K562 (cell line): Measurements from ENCODE around the gene MBD3. TPM values are rescaled to one million over a fixed set of nuclear protein-coding genes. Genes with fewer than 3 reads are reported as not detected.

ENCODE experiments used
- DACH1 ChIP-seq: fragments of 450-650 bp; IDR thresholded peaks from 2 replicates; pipeline ENCODE4 v1.6.1; 2018; ENCODE audit not compliant: partially characterized antibody
- FIP1L1 ChIP-seq: fragments of 200-400 bp; formaldehyde crosslinking; IDR thresholded peaks from 2 replicates; pipeline ENCODE4 v1.6.1; 2018; ENCODE audit warnings: mild to moderate bottlenecking, low read depth, low read length; ENCODE audit not compliant: poor library complexity, severe bottlenecking
- MBD2 ChIP-seq: sonication (generic); IDR thresholded peaks from 2 replicates; pipeline ENCODE4 v1.6.1; 2016; ENCODE audit warnings: low read depth, borderline replicate concordance
- MYNN ChIP-seq, 2 experiments: sonication (generic); formaldehyde crosslinking in 1 of 2; IDR thresholded peaks; 2 replicates each; pipeline versions ENCODE4 v1.5.0 to v1.6.1; 2016 to 2020; ENCODE audit warnings: antibody characterized with exemption in 1 of 2, missing genetic modification reagents in 1 of 2
- NR4A1 ChIP-seq, 2 experiments: fragments of 250-450 bp in 1 of 2; fragments of 450-650 bp in 1 of 2; sonication (Bioruptor Pico) in 1 of 2; IDR thresholded peaks; 2 replicates each; pipeline versions ENCODE4 v1.4.0 to v1.6.1; 2016 to 2020; ENCODE audit warnings: mild to moderate bottlenecking in 2 of 2, missing compliant biosample characterization in 1 of 2, missing genetic modification characterization in 1 of 2, moderate library complexity in 1 of 2
- SRSF7 ChIP-seq: fragments of 200-400 bp; formaldehyde crosslinking; optimal IDR thresholded peaks from 2 replicates; pipeline ENCODE3; 2017; ENCODE audit warnings: mild to moderate bottlenecking, low read depth, low read length
- TAF1 ChIP-seq: IDR thresholded peaks from 2 replicates; pipeline ENCODE4 v1.6.1; 2011; ENCODE audit warnings: mild to moderate bottlenecking, low read length, moderate library complexity; ENCODE audit not compliant: insufficient read depth, control insufficient read depth, severe bottlenecking; ENCODE audit errors: extremely low read depth
- TBP ChIP-seq: optimal IDR thresholded peaks from 2 replicates; pipeline ENCODE3; 2011; ENCODE audit warnings: low read depth, low read length, improper control_type of control experiment
- polyA plus RNA-seq, 8 experiments: library from polyadenylated mRNA; depleted of rRNA in 4 of 8; stranded (reverse) in 5 of 8; unstranded in 3 of 8; fragments of >200 nt; fragmentation: Nextera tagmentation in 2 of 8; fragmentation: Illumina TruSeq in 1 of 8; extraction: Ambion mirVana in 2 of 8; extraction: Trizol in 1 of 8; gene quantifications; 2 replicates each; pipeline versions ENCODE4 v1.2.1 to v1.2.3, GENCODE V29; 2011 to 2014; ENCODE audit warnings: inconsistent platforms in 1 of 8, missing spikeins in 1 of 8
- total RNA-seq, 7 experiments: library from RNA; depleted of rRNA in 6 of 7; stranded (reverse); fragments of >200 nt in 6 of 7; fragmentation: Illumina TruSeq in 2 of 7; extraction: Trizol in 2 of 7; gene quantifications; 2 replicates each; pipeline versions ENCODE4 v1.2.1 to v1.2.3, GENCODE V29; 2011 to 2021; ENCODE audit warnings: low replicate concordance in 1 of 7
- TF ChIP-seq, protein P1 (sequence below): fragments of 450-650 bp; IDR thresholded peaks from 2 replicates; pipeline ENCODE4 v1.6.1; 2017; ENCODE audit warnings: antibody characterized with exemption, mild to moderate bottlenecking
- TF ChIP-seq, protein P2 (sequence below): fragments of 250-450 bp; sonication (Bioruptor Pico); IDR thresholded peaks from 2 replicates; pipeline ENCODE4 v1.8.0; 2022; ENCODE audit warnings: moderate library complexity, mild to moderate bottlenecking, inconsistent platforms
- TF ChIP-seq, protein P3 (sequence below): IDR thresholded peaks from 2 replicates; pipeline ENCODE4 v1.6.1; 2014; ENCODE audit warnings: antibody characterized with exemption
- TF ChIP-seq, protein P4 (sequence below): sonication (generic); formaldehyde crosslinking; IDR thresholded peaks from 2 replicates; pipeline ENCODE4 v1.8.1; 2023; ENCODE audit warnings: missing genetic modification reagents, mild to moderate bottlenecking, borderline replicate concordance
- TF ChIP-seq, protein P5 (sequence below): sonication (generic); formaldehyde crosslinking; IDR thresholded peaks from 2 replicates; pipeline ENCODE4 v1.8.0; 2022; ENCODE audit warnings: mild to moderate bottlenecking, missing genetic modification reagents

Gene MBD3
- total and polyA plus RNA-seq, 9 of the 15 experiments (the other 6 are each of a cell fraction or from before 2014, with no cell fraction given), result 0.24 to 137 (median 30.9) TPM

DNA sequence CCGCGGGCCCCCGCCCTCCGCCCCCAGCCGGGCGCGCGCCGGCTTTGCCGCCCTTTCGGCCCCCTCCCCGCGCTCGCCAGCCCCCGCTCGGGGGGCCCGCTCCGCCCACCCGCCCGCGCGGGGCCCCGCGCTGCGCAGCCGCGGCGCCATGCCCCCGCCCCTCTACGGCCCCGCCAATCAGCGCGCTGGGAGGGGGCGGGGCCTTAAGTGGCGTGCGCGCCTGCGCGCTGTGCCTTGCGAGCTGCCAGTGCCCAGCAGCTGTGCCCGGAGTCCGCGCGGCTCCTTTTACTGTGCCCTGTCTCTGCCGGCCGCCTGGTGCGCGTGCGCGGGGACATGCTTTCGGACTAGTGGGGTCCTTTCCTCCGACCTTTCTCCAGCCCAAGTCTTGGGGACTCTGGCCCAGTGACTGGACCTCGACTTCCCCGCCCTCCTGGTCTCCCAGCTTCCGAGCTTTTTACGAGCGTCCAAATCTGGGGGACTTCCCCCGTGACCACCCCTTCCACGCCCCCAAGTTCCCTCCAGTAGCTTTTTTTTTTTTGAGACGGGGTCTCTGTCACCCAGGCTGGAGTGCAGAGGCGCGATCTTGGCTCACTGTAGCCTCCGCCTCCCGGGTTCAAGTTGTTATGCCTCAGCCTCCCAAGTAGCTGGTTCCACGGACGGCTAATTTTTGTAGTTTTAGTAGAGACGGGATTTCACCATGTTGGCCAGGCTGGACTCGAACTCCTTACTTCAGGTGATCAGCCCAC is at the start of gene MBD3 (continued):
- TF ChIP-seq, protein P1, sequence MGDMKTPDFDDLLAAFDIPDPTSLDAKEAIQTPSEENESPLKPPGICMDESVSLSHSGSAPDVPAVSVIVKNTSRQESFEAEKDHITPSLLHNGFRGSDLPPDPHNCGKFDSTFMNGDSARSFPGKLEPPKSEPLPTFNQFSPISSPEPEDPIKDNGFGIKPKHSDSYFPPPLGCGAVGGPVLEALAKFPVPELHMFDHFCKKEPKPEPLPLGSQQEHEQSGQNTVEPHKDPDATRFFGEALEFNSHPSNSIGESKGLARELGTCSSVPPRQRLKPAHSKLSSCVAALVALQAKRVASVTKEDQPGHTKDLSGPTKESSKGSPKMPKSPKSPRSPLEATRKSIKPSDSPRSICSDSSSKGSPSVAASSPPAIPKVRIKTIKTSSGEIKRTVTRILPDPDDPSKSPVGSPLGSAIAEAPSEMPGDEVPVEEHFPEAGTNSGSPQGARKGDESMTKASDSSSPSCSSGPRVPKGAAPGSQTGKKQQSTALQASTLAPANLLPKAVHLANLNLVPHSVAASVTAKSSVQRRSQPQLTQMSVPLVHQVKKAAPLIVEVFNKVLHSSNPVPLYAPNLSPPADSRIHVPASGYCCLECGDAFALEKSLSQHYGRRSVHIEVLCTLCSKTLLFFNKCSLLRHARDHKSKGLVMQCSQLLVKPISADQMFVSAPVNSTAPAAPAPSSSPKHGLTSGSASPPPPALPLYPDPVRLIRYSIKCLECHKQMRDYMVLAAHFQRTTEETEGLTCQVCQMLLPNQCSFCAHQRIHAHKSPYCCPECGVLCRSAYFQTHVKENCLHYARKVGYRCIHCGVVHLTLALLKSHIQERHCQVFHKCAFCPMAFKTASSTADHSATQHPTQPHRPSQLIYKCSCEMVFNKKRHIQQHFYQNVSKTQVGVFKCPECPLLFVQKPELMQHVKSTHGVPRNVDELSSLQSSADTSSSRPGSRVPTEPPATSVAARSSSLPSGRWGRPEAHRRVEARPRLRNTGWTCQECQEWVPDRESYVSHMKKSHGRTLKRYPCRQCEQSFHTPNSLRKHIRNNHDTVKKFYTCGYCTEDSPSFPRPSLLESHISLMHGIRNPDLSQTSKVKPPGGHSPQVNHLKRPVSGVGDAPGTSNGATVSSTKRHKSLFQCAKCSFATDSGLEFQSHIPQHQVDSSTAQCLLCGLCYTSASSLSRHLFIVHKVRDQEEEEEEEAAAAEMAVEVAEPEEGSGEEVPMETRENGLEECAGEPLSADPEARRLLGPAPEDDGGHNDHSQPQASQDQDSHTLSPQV, result no peak
- TF ChIP-seq, protein P2, sequence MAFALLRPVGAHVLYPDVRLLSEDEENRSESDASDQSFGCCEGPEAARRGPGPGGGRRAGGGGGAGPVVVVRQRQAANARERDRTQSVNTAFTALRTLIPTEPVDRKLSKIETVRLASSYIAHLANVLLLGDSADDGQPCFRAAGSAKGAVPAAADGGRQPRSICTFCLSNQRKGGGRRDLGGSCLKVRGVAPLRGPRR, result no peak
- TF ChIP-seq NR4A1 (CRISPR knock-in tag; IDR thresholded peaks at IDR 0.05) (no peak), NR4A1 (tag; IDR thresholded peaks at IDR 0.05) (no peak), DACH1 (no peak), TAF1 (peak; percentile 22), SRSF7 (no peak), FIP1L1 (no peak), MBD2 (peak; percentile 41; the same call in 1 of the 2 replicates), MYNN (IDR thresholded peaks at IDR 0.05) (peak; percentile 32), MYNN (CRISPR knock-in tag; IDR thresholded peaks at IDR 0.05) (no peak), TBP (peak; percentile 8)
- TF ChIP-seq, protein P3, sequence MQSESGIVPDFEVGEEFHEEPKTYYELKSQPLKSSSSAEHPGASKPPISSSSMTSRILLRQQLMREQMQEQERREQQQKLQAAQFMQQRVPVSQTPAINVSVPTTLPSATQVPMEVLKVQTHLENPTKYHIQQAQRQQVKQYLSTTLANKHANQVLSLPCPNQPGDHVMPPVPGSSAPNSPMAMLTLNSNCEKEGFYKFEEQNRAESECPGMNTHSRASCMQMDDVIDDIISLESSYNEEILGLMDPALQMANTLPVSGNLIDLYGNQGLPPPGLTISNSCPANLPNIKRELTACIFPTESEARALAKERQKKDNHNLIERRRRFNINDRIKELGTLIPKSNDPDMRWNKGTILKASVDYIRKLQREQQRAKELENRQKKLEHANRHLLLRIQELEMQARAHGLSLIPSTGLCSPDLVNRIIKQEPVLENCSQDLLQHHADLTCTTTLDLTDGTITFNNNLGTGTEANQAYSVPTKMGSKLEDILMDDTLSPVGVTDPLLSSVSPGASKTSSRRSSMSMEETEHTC, result no peak
- TF ChIP-seq, protein P4, sequence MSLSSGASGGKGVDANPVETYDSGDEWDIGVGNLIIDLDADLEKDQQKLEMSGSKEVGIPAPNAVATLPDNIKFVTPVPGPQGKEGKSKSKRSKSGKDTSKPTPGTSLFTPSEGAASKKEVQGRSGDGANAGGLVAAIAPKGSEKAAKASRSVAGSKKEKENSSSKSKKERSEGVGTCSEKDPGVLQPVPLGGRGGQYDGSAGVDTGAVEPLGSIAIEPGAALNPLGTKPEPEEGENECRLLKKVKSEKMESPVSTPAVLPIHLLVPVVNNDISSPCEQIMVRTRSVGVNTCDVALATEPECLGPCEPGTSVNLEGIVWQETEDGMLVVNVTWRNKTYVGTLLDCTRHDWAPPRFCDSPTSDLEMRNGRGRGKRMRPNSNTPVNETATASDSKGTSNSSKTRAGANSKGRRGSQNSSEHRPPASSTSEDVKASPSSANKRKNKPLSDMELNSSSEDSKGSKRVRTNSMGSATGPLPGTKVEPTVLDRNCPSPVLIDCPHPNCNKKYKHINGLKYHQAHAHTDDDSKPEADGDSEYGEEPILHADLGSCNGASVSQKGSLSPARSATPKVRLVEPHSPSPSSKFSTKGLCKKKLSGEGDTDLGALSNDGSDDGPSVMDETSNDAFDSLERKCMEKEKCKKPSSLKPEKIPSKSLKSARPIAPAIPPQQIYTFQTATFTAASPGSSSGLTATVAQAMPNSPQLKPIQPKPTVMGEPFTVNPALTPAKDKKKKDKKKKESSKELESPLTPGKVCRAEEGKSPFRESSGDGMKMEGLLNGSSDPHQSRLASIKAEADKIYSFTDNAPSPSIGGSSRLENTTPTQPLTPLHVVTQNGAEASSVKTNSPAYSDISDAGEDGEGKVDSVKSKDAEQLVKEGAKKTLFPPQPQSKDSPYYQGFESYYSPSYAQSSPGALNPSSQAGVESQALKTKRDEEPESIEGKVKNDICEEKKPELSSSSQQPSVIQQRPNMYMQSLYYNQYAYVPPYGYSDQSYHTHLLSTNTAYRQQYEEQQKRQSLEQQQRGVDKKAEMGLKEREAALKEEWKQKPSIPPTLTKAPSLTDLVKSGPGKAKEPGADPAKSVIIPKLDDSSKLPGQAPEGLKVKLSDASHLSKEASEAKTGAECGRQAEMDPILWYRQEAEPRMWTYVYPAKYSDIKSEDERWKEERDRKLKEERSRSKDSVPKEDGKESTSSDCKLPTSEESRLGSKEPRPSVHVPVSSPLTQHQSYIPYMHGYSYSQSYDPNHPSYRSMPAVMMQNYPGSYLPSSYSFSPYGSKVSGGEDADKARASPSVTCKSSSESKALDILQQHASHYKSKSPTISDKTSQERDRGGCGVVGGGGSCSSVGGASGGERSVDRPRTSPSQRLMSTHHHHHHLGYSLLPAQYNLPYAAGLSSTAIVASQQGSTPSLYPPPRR, result no peak
- TF ChIP-seq, protein P5, sequence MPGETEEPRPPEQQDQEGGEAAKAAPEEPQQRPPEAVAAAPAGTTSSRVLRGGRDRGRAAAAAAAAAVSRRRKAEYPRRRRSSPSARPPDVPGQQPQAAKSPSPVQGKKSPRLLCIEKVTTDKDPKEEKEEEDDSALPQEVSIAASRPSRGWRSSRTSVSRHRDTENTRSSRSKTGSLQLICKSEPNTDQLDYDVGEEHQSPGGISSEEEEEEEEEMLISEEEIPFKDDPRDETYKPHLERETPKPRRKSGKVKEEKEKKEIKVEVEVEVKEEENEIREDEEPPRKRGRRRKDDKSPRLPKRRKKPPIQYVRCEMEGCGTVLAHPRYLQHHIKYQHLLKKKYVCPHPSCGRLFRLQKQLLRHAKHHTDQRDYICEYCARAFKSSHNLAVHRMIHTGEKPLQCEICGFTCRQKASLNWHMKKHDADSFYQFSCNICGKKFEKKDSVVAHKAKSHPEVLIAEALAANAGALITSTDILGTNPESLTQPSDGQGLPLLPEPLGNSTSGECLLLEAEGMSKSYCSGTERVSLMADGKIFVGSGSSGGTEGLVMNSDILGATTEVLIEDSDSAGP (CRISPR knock-in tag), result no peak
